CD14-positive monocyte (primary cell): Measurements from ENCODE around the gene RPS15. TPM values are rescaled to one million over a fixed set of nuclear protein-coding genes. Genes with fewer than 3 reads are reported as not detected.

ENCODE experiments used
- DNase-seq, 3 donors: peaks; one replicate each; pipeline ENCODE4 v3.0.0-alpha.2; 2011 to 2022
- H2AFZ ChIP-seq: 2 replicates; pipeline ENCODE4 v1.6.0; 2012; ENCODE audit warnings: mild to moderate bottlenecking, low read depth, low read length, inconsistent platforms; ENCODE audit not compliant: insufficient read depth, poor library complexity, severe bottlenecking
- H3K27ac ChIP-seq, 2 donors: 1 replicate in 1 of 2; 2 replicates in 1 of 2; pipeline ENCODE4 v1.5.1; 2012 to 2013; ENCODE audit warnings: low read length in 2 of 2, control low read depth in 1 of 2, inconsistent platforms in 1 of 2, low read depth in 1 of 2, mild to moderate bottlenecking in 1 of 2
- H3K27me3 ChIP-seq, 2 donors: one replicate each; pipeline versions ENCODE4 v1.6.0 to v1.6.1; 2011 to 2013; ENCODE audit warnings: low read length in 2 of 2; ENCODE audit not compliant: control insufficient read depth in 2 of 2, insufficient read depth in 2 of 2
- H3K36me3 ChIP-seq, 2 donors: replicated peaks in 1 of 2; 1 replicate in 1 of 2; 2 replicates in 1 of 2; pipeline versions ENCODE4 v1.5.1 to v1.6.1; 2012 to 2013; ENCODE audit warnings: low read length in 2 of 2, control low read depth in 1 of 2, inconsistent platforms in 1 of 2, mild to moderate bottlenecking in 1 of 2; ENCODE audit not compliant: insufficient read depth in 2 of 2, control insufficient read depth in 1 of 2
- H3K4me1 ChIP-seq, 2 donors: 1 replicate in 1 of 2; 2 replicates in 1 of 2; pipeline versions ENCODE4 v1.5.1 to v1.6.1; 2012 to 2013; ENCODE audit warnings: low read length in 2 of 2, control low read depth in 1 of 2, inconsistent platforms in 1 of 2, mild to moderate bottlenecking in 1 of 2, moderate library complexity in 1 of 2; ENCODE audit not compliant: insufficient read depth in 2 of 2, control insufficient read depth in 1 of 2
- H3K4me2 ChIP-seq: replicated peaks from 2 replicates; pipeline ENCODE3; 2012; ENCODE audit warnings: low read length, moderate library complexity, mild to moderate bottlenecking; ENCODE audit not compliant: poor library complexity, severe bottlenecking; ENCODE audit errors: extremely low read depth
- H3K4me3 ChIP-seq, 3 experiments: fragments of 200-600 bp in 1 of 3; sonication (generic) in 1 of 3; replicated peaks in 1 of 3; 1 replicate in 2 of 3; 2 replicates in 1 of 3; pipeline ENCODE4 v1.5.1; 2011 to 2013; ENCODE audit warnings: low read length in 3 of 3, mild to moderate bottlenecking in 3 of 3, control low read depth in 2 of 3, low read depth in 2 of 3, inconsistent platforms in 1 of 3, moderate library complexity in 1 of 3
- H3K79me2 ChIP-seq: 2 replicates; pipeline ENCODE4 v1.6.0; 2012; ENCODE audit warnings: mild to moderate bottlenecking, control low read depth, inconsistent platforms, low read length, moderate library complexity; ENCODE audit not compliant: insufficient read depth
- H3K9ac ChIP-seq: 2 replicates; pipeline ENCODE4 v1.6.0; 2017; ENCODE audit warnings: low read length, mild to moderate bottlenecking; ENCODE audit not compliant: insufficient read depth, poor library complexity, severe bottlenecking
- H3K9me3 ChIP-seq, 2 donors: replicated peaks in 1 of 2; 1 replicate in 1 of 2; 2 replicates in 1 of 2; pipeline versions ENCODE4 v1.5.1 to v1.6.1; 2012 to 2013; ENCODE audit warnings: low read length in 2 of 2, control low read depth in 1 of 2; ENCODE audit not compliant: control insufficient read depth in 1 of 2, insufficient read depth in 1 of 2
- H4K20me1 ChIP-seq: 2 replicates; pipeline ENCODE4 v1.6.0; 2012; ENCODE audit warnings: mild to moderate bottlenecking, low read length, control low read depth, moderate library complexity; ENCODE audit not compliant: insufficient read depth
- H3K27ac Mint-ChIP-seq, 7 donors: one replicate each; pipeline ENCODE4 v1.8.0; 2020; ENCODE audit warnings: mild to moderate bottlenecking in 7 of 7, mixed read lengths in 7 of 7, moderate library complexity in 6 of 7, inconsistent platforms in 2 of 7
- H3K27me3 Mint-ChIP-seq, 3 donors: one replicate each; pipeline ENCODE4 v1.8.0; 2021 to 2022; ENCODE audit warnings: low read depth in 3 of 3, mild to moderate bottlenecking in 3 of 3, mixed read lengths in 3 of 3, moderate library complexity in 3 of 3, inconsistent platforms in 1 of 3
- H3K36me3 Mint-ChIP-seq, 2 donors: one replicate each; pipeline ENCODE4 v1.8.0; 2020; ENCODE audit warnings: mixed read lengths in 2 of 2, inconsistent platforms in 1 of 2, mild to moderate bottlenecking in 1 of 2
- H3K4me1 Mint-ChIP-seq: one replicate; pipeline ENCODE4 v1.8.0; 2020; ENCODE audit warnings: mild to moderate bottlenecking, mixed read lengths
- H3K4me3 Mint-ChIP-seq, 2 donors: one replicate each; pipeline ENCODE4 v1.8.0; 2020; ENCODE audit warnings: mild to moderate bottlenecking in 2 of 2, mixed read lengths in 2 of 2, moderate library complexity in 1 of 2
- H3K9me3 Mint-ChIP-seq, 7 donors: one replicate each; pipeline ENCODE4 v1.8.0; 2020 to 2022; ENCODE audit warnings: mixed read lengths in 7 of 7, mild to moderate bottlenecking in 6 of 7, moderate library complexity in 6 of 7, inconsistent platforms in 2 of 7
- WGBS: methylation state at CpG from one replicate; pipeline ENCODE4 v1.1.5; 2013; ENCODE audit warnings: missing lambda C conversion rate; ENCODE audit not compliant: insufficient coverage; 5-methylcytosine and 5-hydroxymethylcytosine counted together
- intact Hi-C, 2 donors: fragments of 100-400 bp; cut with micrococcal nuclease; formaldehyde crosslinking; loops; one replicate each; pipeline versions ENCODE4 v1.15.0 to v1.15.1; 2023
- polyA plus RNA-seq, 3 donors: library from polyadenylated mRNA; depleted of rRNA in 1 of 3; unstranded in 2 of 3; stranded (reverse) in 1 of 3; fragments of 300-500 nt in 2 of 3; fragments of >200 nt in 1 of 3; fragmentation: Illumina TruSeq in 2 of 3; gene quantifications; 1 replicate in 2 of 3; 2 replicates in 1 of 3; pipeline ENCODE4 v1.2.3, GENCODE V29; 2012 to 2021
- TF ChIP-seq, protein P1 (sequence below): fragments of 200-600 bp; IDR thresholded peaks from one replicate; pipeline ENCODE4 v1.8.0; 2022; ENCODE audit warnings: antibody characterized with exemption, mild to moderate bottlenecking

RPS15 gene
- polyA plus RNA-seq, 3 donors: 1,318 to 3,451 (median 1,526) TPM

- Histone ChIP-seq H2AFZ (no peak overlapping the region), H3K79me2 (peaks cover 17% of the 10 kb centered on the region), H3K27me3 (no peaks in the 10 kb centered on the region), H3K36me3 (peaks cover 0 to 5% of the 10 kb centered on the region in 2 donors), H4K20me1 (no peaks in the 10 kb centered on the region), H3K4me2 (no peak overlapping the region), H3K4me1 (peaks cover 20 to 28% of the 10 kb centered on the region in 2 donors), H3K27ac (no peak overlapping the region), H3K4me3 (no peak overlapping the region), H3K9ac (no peak overlapping the region), H3K9me3 (no peaks in the 10 kb centered on the region)
- H3K36me3 Mint-ChIP-seq: peaks cover 4 to 6% of the 10 kb centered on the region in 2 donors
- TF ChIP-seq, protein P1, sequence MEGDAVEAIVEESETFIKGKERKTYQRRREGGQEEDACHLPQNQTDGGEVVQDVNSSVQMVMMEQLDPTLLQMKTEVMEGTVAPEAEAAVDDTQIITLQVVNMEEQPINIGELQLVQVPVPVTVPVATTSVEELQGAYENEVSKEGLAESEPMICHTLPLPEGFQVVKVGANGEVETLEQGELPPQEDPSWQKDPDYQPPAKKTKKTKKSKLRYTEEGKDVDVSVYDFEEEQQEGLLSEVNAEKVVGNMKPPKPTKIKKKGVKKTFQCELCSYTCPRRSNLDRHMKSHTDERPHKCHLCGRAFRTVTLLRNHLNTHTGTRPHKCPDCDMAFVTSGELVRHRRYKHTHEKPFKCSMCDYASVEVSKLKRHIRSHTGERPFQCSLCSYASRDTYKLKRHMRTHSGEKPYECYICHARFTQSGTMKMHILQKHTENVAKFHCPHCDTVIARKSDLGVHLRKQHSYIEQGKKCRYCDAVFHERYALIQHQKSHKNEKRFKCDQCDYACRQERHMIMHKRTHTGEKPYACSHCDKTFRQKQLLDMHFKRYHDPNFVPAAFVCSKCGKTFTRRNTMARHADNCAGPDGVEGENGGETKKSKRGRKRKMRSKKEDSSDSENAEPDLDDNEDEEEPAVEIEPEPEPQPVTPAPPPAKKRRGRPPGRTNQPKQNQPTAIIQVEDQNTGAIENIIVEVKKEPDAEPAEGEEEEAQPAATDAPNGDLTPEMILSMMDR: no peak
- H3K4me3 Mint-ChIP-seq: no peak overlapping the region
- H3K27ac Mint-ChIP-seq: no peak overlapping the region
- DNase-seq: no peak
- peaks cover 0 to 3% (median 0%) of the 10 kb centered on the region in 7 donors for H3K9me3 Mint-ChIP-seq
- WGBS: 94% methylated on average over 36 of the region's 36 CpGs
- intact Hi-C loops: no loop called here
- peaks cover 25% of the 10 kb centered on the region for H3K4me1 Mint-ChIP-seq
- peaks cover 0 to 1% (median 0%) of the 10 kb centered on the region in 3 donors for H3K27me3 Mint-ChIP-seq
Observed at GRCh38 chr19:1481893-1482360, 43.7 kb downstream of the RPS15 start.

GRCh38 chr19:1482361-1483130, 44.4 kb downstream of the RPS15 start:
- no peak overlapping the region for H3K4me3 Mint-ChIP-seq
- TF ChIP-seq, protein P1: no peak
- 89% methylated on average over 29 of the region's 37 CpGs for WGBS

More at GRCh38 chr19:1482361-1483130, 44.4 kb downstream of the RPS15 start:
- no peak overlapping the region for H3K27ac ChIP-seq
- no peaks in the 10 kb centered on the region for H3K36me3 ChIP-seq
- peaks cover under 1% of the 10 kb centered on the region in 2 donors for H3K36me3 Mint-ChIP-seq
- no peak overlapping the region for H3K27ac Mint-ChIP-seq
- H3K4me1 ChIP-seq: peaks cover 20 to 28% of the 10 kb centered on the region in 2 donors
- no peak overlapping the region for H3K4me2 ChIP-seq
- H3K79me2 ChIP-seq: peaks cover 11% of the 10 kb centered on the region
- H3K9me3 ChIP-seq: no peaks in the 10 kb centered on the region
- no peaks in the 10 kb centered on the region for H3K27me3 ChIP-seq
- H3K4me1 Mint-ChIP-seq: peaks cover 22% of the 10 kb centered on the region
- no peak overlapping the region for H3K4me3 ChIP-seq
- no peaks in the 10 kb centered on the region for H4K20me1 ChIP-seq
- H3K27me3 Mint-ChIP-seq: peaks cover 0 to 1% (median 0%) of the 10 kb centered on the region in 3 donors
- no peak for DNase-seq
- H3K9me3 Mint-ChIP-seq: peaks cover 0 to 3% (median 0%) of the 10 kb centered on the region in 7 donors
- no peak overlapping the region for H3K9ac ChIP-seq
- no peak overlapping the region for H2AFZ ChIP-seq
- intact Hi-C loops: no loop called here
